Retinal pigment epithelial cell (primary cell): ENCODE data around the gene PGK1.

Source experiments
- DNase-seq: peaks from one replicate; pipeline ENCODE4 v3.0.0-alpha.2; 2010; ENCODE audit warnings: low read depth
- H3K4me3 ChIP-seq: 2 replicates; pipeline ENCODE4 v1.5.1; 2011; ENCODE audit warnings: mild to moderate bottlenecking, low read length, control low read depth, moderate library complexity
- CTCF ChIP-seq: conservative IDR thresholded peaks from 2 replicates; pipeline ENCODE4 v1.5.1; 2011; ENCODE audit warnings: low read depth, low read length, control low read depth, inconsistent platforms

The PGK1 gene

GRCh38 chrX:78104447-78105176 is 564 bp downstream of the PGK1 start:
- no peak for TF ChIP-seq CTCF
- no peak for DNase-seq
- H3K4me3 ChIP-seq, result peak overlapping the region; percentile 93

GRCh38 chrX:78105944-78106650 is 2.0 kb downstream of the PGK1 start:
- no peak for DNase-seq
- no peak for TF ChIP-seq CTCF
- H3K4me3 ChIP-seq, result peak overlapping the region; percentile 93

GRCh38 chrX:78106651-78106986 is 2.6 kb downstream of the PGK1 start:
- H3K4me3 ChIP-seq, result peak overlapping the region; percentile 93
- TF ChIP-seq CTCF, result no peak
- no peak for DNase-seq

- peak overlapping the region; percentile 93 for H3K4me3 ChIP-seq
- no peak for TF ChIP-seq CTCF
- no peak for DNase-seq
Measured at GRCh38 chrX:78109458-78109857, 5.4 kb downstream of the PGK1 start.

GRCh38 chrX:78111140-78111931 is 7.3 kb downstream of the PGK1 start:
- no peak overlapping the region for H3K4me3 ChIP-seq
- DNase-seq, result no peak
- TF ChIP-seq CTCF, result no peak

- no peak for TF ChIP-seq CTCF
- DNase-seq, result no peak
- H3K4me3 ChIP-seq, result no peak overlapping the region
Measured at GRCh38 chrX:78116365-78116764, 12.3 kb downstream of the PGK1 start.

GRCh38 chrX:78116766-78117165 is 12.7 kb downstream of the PGK1 start:
- DNase-seq, result no peak
- no peak for TF ChIP-seq CTCF
- H3K4me3 ChIP-seq, result no peak overlapping the region
